HepG2 (cell line): ENCODE data around the gene PSKH1. TPM values are rescaled to one million over a fixed set of nuclear protein-coding genes. Genes with fewer than 3 reads are reported as not detected.
A peak's percentile ranks its signal among the peaks of the same experiment; 100 is the strongest.

Experiments
- HMGXB3 ChIP-seq: sonication (generic); formaldehyde crosslinking; IDR thresholded peaks from 2 replicates; pipeline ENCODE4 v1.4.0; 2020; ENCODE audit warnings: missing genetic modification reagents, borderline replicate concordance
- HNF1B ChIP-seq: sonication (generic); formaldehyde crosslinking; IDR thresholded peaks from 2 replicates; pipeline ENCODE4 v1.5.1; 2020; ENCODE audit warnings: mild to moderate bottlenecking, moderate library complexity, missing genetic modification reagents
- PHF20 ChIP-seq: sonication (generic); formaldehyde crosslinking; IDR thresholded peaks from 2 replicates; pipeline ENCODE4 v1.5.0; 2020; ENCODE audit warnings: mild to moderate bottlenecking, missing genetic modification reagents
- TARDBP ChIP-seq: sonication (generic); formaldehyde crosslinking; IDR thresholded peaks from 2 replicates; pipeline ENCODE4 v1.8.0; 2022; ENCODE audit warnings: mild to moderate bottlenecking, missing genetic modification reagents
- TBP ChIP-seq: sonication (generic); formaldehyde crosslinking; IDR thresholded peaks from 2 replicates; pipeline ENCODE4 v1.5.0; 2020; ENCODE audit warnings: missing genetic modification reagents
- TCF7 ChIP-seq: sonication (generic); IDR thresholded peaks from 2 replicates; pipeline ENCODE4 v1.6.1; 2016; ENCODE audit warnings: antibody characterized with exemption, low read depth
- TFAP4 ChIP-seq: sonication (generic); IDR thresholded peaks from 2 replicates; pipeline ENCODE4 v1.6.1; 2016; ENCODE audit warnings: low read depth, borderline replicate concordance
- TOPORS ChIP-seq: sonication (generic); formaldehyde crosslinking; IDR thresholded peaks from 2 replicates; pipeline ENCODE4 v1.8.0; 2023; ENCODE audit warnings: mild to moderate bottlenecking, missing genetic modification reagents
- ZMYM3 ChIP-seq: sonication (generic); formaldehyde crosslinking; IDR thresholded peaks from 2 replicates; pipeline ENCODE4 v1.5.1; 2020; ENCODE audit warnings: mild to moderate bottlenecking, missing genetic modification reagents
- ZNF318 ChIP-seq: sonication (generic); formaldehyde crosslinking; IDR thresholded peaks from 2 replicates; pipeline ENCODE4 v1.4.0; 2020; ENCODE audit warnings: mild to moderate bottlenecking, missing genetic modification reagents
- ZNF678 ChIP-seq: sonication (generic); formaldehyde crosslinking; IDR thresholded peaks from 2 replicates; pipeline ENCODE4 v1.4.0; 2020; ENCODE audit warnings: mild to moderate bottlenecking, missing genetic modification reagents
- ZNF839 ChIP-seq: sonication (generic); formaldehyde crosslinking; IDR thresholded peaks from 2 replicates; pipeline ENCODE4 v1.4.0; 2020; ENCODE audit warnings: missing genetic modification reagents, mild to moderate bottlenecking, borderline replicate concordance
- ZSCAN22 ChIP-seq: sonication (generic); formaldehyde crosslinking; IDR thresholded peaks from 2 replicates; pipeline ENCODE4 v1.4.0; 2020; ENCODE audit warnings: mild to moderate bottlenecking, missing genetic modification reagents
- polyA plus RNA-seq, 8 experiments: library from polyadenylated mRNA; depleted of rRNA in 3 of 8; stranded (reverse) in 7 of 8; unstranded in 1 of 8; fragments of >200 nt; fragmentation: Illumina TruSeq in 4 of 8; extraction: Trizol in 4 of 8; gene quantifications; 2 replicates each; pipeline versions ENCODE4 v1.2.1 to v1.2.3, GENCODE V29; 2011 to 2016; ENCODE audit warnings: low read depth in 4 of 8, missing spikeins in 1 of 8, mixed read lengths in 1 of 8; ENCODE audit not compliant: insufficient read depth in 1 of 8
- total RNA-seq, 5 experiments: library from RNA; depleted of rRNA; stranded (reverse); fragments of >200 nt; fragmentation: Illumina TruSeq; extraction: Trizol; gene quantifications; 2 replicates each; pipeline ENCODE4 v1.2.3, GENCODE V29; 2016; ENCODE audit warnings: low read depth in 1 of 5

The PSKH1 gene
- total and polyA plus RNA-seq, 2 of the 13 experiments (the other 11 are each of a cell fraction or from before 2014, with no cell fraction given): 8.4 to 19.1 TPM

- peak; percentile 80; the same call in 1 of the 2 replicates for TF ChIP-seq HMGXB3
- TF ChIP-seq ZNF839 (CRISPR knock-in tag): peak; percentile 26; the same call in 1 of the 2 replicates
- peak; percentile 93; the same call in 1 of the 2 replicates for TF ChIP-seq ZNF678 (CRISPR knock-in tag)
- TF ChIP-seq ZSCAN22 (CRISPR knock-in tag): no peak; the same call in 1 of the 2 replicates
- TF ChIP-seq ZNF318 (CRISPR knock-in tag): peak; percentile 93; the same call in 1 of the 2 replicates
- no peak for TF ChIP-seq TCF7
- TF ChIP-seq TFAP4: peak; percentile 78; the same call in 1 of the 2 replicates
- no peak; the same call in none of the 2 replicates for TF ChIP-seq TOPORS
- peak; percentile 57 for TF ChIP-seq TARDBP (CRISPR knock-in tag)
- TF ChIP-seq PHF20 (CRISPR knock-in tag): peak; percentile 79
- peak; percentile 99; the same call in 1 of the 2 replicates for TF ChIP-seq TBP (CRISPR knock-in tag)
- peak; percentile 25; the same call in 1 of the 2 replicates for TF ChIP-seq ZMYM3
- peak; percentile 92 for TF ChIP-seq HNF1B (CRISPR knock-in tag)
These were observed 42.5 kb downstream of the PSKH1 start (continued) for GRCh38 chr16:67935402-67936123.
